ENCODE data around the gene SLC38A10. TPM values are rescaled to one million over a fixed set of nuclear protein-coding genes. Genes with fewer than 3 reads are reported as not detected.

The SLC38A10 gene
- total RNA-seq, 4 donors from 2014 or later = 126 to 206 (median 169) TPM

- no peaks in the 10 kb centered on the region for H3K27me3 ChIP-seq
- H3K36me3 ChIP-seq = no peaks in the 10 kb centered on the region
- H3K9me3 ChIP-seq = no peaks in the 10 kb centered on the region
- no peak overlapping the region for H3K4me3 ChIP-seq
- H3K27ac ChIP-seq = no peak overlapping the region
- no peak for DNase-seq
- TF ChIP-seq POLR2A (IDR thresholded peaks at IDR 0.05) (no peak), CTCF (IDR thresholded peaks at IDR 0.05) (no peak)
- peaks cover 0 to 19% (median 5%) of the 10 kb centered on the region in 4 donors for H3K4me1 ChIP-seq
Observed at GRCh38 chr17:81243333-81243664, 51.8 kb downstream of the SLC38A10 start.

- no peak for DNase-seq
- TF ChIP-seq POLR2A (IDR thresholded peaks at IDR 0.05) = no peak
- TF ChIP-seq CTCF (IDR thresholded peaks at IDR 0.05) = no peak
Observed at GRCh38 chr17:81242421-81243332, 52.4 kb downstream of the SLC38A10 start.

GRCh38 chr17:81241648-81242420 is 53.3 kb downstream of the SLC38A10 start:
- H3K36me3 ChIP-seq = no peaks in the 10 kb centered on the region
- DNase-seq = peak; percentile 67 to 80 (median 69)
- peaks cover 0 to 33% (median 16%) of the 10 kb centered on the region in 4 donors for H3K4me1 ChIP-seq
- H3K27me3 ChIP-seq = no peaks in the 10 kb centered on the region
- no peak overlapping the region for H3K27ac ChIP-seq
- H3K4me3 ChIP-seq = no peak overlapping the region
- no peaks in the 10 kb centered on the region for H3K9me3 ChIP-seq
- TF ChIP-seq CTCF (IDR thresholded peaks at IDR 0.05) = peak; percentile 45 to 75 (median 64)
- TF ChIP-seq POLR2A (IDR thresholded peaks at IDR 0.05) = no peak

More at GRCh38 chr17:81242421-81243332, 52.4 kb downstream of the SLC38A10 start:
- no peak overlapping the region for H3K27ac ChIP-seq
- no peak overlapping the region for H3K4me3 ChIP-seq
- H3K9me3 ChIP-seq = no peaks in the 10 kb centered on the region
- no peaks in the 10 kb centered on the region for H3K36me3 ChIP-seq
- H3K27me3 ChIP-seq = no peaks in the 10 kb centered on the region
- H3K4me1 ChIP-seq = peaks cover 0 to 25% (median 10%) of the 10 kb centered on the region in 4 donors

- DNase-seq = no peak
- Histone ChIP-seq H3K4me3 (no peak overlapping the region), H3K9me3 (no peaks in the 10 kb centered on the region), H3K27me3 (no peaks in the 10 kb centered on the region), H3K27ac (no peak overlapping the region), H3K36me3 (no peaks in the 10 kb centered on the region), H3K4me1 (peaks cover 0 to 40% (median 19%) of the 10 kb centered on the region in 4 donors)
- TF ChIP-seq CTCF (IDR thresholded peaks at IDR 0.05) (no peak), POLR2A (IDR thresholded peaks at IDR 0.05) (no peak)
Observed at GRCh38 chr17:81241203-81241602, 53.9 kb downstream of the SLC38A10 start.

- Histone ChIP-seq H3K27me3 (no peaks in the 10 kb centered on the region), H3K4me3 (no peak overlapping the region), H3K9me3 (no peaks in the 10 kb centered on the region), H3K4me1 (peaks cover 0 to 40% (median 20%) of the 10 kb centered on the region in 4 donors), H3K36me3 (no peaks in the 10 kb centered on the region), H3K27ac (no peak overlapping the region)
- TF ChIP-seq CTCF (IDR thresholded peaks at IDR 0.05) (no peak), POLR2A (IDR thresholded peaks at IDR 0.05) (no peak)
- DNase-seq = no peak
Observed at GRCh38 chr17:81240761-81241160, 54.3 kb downstream of the SLC38A10 start.
